ENCODE measurements around the gene HRH2.

HRH2 gene

GRCh38 chr5:175670372-175670771 is 12.5 kb downstream of the HRH2 start:
- DNase-seq (ENCODE audit: low read depth), result no peak
- H3K4me3 ChIP-seq (ENCODE audit: low read depth, low read length), result no peak overlapping the region

DNA sequence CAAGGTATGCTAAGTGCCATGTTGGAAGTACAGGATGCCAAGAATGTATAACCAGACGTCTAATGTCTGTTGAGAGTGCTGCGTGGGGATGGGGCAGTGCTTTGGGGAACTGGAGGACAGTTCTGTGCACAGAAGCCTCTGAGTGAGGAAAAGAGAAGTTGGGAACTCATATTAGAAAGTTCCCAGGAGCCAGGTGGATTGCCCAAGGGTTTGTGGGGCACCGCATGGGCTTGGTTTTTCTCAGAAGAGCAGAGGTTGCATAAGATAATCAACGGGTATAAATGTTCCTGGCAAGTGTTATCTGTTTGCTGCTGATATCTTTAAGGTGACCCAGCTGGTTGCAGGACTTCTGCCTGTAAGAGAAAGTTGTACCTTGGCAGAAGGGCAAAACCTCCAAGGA is 13.1 kb downstream of the HRH2 start:
- H3K4me3 ChIP-seq (ENCODE audit: low read depth, low read length), result no peak overlapping the region
- no peak for DNase-seq (ENCODE audit: low read depth)

GRCh38 chr5:175672976-175673648 is 15.2 kb downstream of the HRH2 start:
- no peak for DNase-seq (ENCODE audit: low read depth)
- no peak overlapping the region for H3K4me3 ChIP-seq (ENCODE audit: low read depth, low read length)

GRCh38 chr5:175674731-175675346 is 17.0 kb downstream of the HRH2 start:
- no peak overlapping the region for H3K4me3 ChIP-seq (ENCODE audit: low read depth, low read length)
- no peak for DNase-seq (ENCODE audit: low read depth)

DNA sequence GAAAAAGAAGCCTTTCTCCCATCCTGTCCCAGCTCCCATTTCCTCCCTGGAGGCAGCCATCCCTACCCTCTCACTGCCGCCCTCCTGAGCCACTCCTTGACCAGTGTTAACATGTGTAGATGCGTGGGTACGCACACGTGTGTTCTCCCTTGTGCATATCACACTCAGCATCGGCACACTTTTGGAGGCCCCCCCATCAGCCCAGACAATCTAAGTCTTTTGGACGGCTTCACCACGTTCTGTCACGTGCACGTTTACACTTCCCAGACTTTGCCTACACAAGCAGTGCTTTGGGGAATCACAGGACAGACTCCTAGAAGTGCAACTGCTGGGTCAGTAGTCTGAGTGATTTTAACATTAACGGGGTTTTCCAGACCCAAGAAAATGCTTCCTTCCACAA is 18.0 kb downstream of the HRH2 start:
- H3K4me3 ChIP-seq (ENCODE audit: low read depth, low read length), result no peak overlapping the region
- no peak for DNase-seq (ENCODE audit: low read depth)

DNA sequence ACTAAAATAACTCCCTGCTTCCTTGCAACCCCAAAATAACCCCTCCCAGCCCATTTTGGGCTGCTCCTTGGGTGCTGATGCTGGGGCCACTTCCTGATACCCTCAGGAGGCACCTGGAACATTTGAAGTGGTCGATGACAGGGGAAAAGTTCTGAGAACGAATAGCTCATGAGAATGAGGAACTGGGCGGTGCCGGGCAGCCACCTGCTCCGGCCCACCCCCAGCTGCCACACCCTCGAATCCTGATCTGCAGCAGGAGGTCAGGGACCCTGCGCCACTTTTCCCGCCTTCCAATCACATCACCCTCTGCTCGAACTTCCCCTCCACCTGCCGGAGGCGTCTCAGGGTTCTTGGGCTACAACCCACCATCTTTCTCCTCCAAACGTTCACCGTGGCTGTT is 19.7 kb downstream of the HRH2 start:
- no peak overlapping the region for H3K4me3 ChIP-seq (ENCODE audit: low read depth, low read length)
- DNase-seq (ENCODE audit: low read depth), result no peak

- DNase-seq (ENCODE audit: low read depth), result no peak
- H3K4me3 ChIP-seq (ENCODE audit: low read depth, low read length), result no peak overlapping the region
Measured at GRCh38 chr5:175678074-175678473, 20.2 kb downstream of the HRH2 start.

DNA sequence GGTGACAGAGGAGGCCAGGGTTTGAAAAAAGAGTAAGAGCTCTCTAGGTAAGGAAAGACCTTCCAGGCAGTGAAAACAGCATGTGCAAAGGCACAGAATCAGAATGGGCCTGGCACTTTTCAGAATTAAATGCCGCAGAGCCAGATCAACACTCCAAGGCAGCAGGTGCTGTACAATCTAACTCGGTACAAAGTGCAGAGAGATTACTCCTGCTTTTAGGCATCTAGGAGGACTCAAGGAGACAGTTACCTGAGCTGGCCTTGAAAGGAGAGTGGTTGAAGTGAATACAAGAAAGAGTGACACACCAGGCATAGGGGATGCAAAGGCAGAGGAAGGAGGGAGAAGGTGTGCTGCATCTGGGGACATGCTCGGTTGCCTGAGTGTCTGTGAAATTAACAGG is 21.5 kb downstream of the HRH2 start:
- no peak for DNase-seq (ENCODE audit: low read depth)
- H3K4me3 ChIP-seq (ENCODE audit: low read depth, low read length), result no peak overlapping the region

GRCh38 chr5:175680020-175680419 is 22.1 kb downstream of the HRH2 start:
- no peak overlapping the region for H3K4me3 ChIP-seq (ENCODE audit: low read depth, low read length)
- no peak for DNase-seq (ENCODE audit: low read depth)

GRCh38 chr5:175680463-175680862 is 22.6 kb downstream of the HRH2 start:
- H3K4me3 ChIP-seq (ENCODE audit: low read depth, low read length), result no peak overlapping the region
- DNase-seq (ENCODE audit: low read depth), result no peak

GRCh38 chr5:175681045-175681967 is 23.4 kb downstream of the HRH2 start:
- no peak overlapping the region for H3K4me3 ChIP-seq (ENCODE audit: low read depth, low read length)
- no peak for DNase-seq (ENCODE audit: low read depth)

DNA sequence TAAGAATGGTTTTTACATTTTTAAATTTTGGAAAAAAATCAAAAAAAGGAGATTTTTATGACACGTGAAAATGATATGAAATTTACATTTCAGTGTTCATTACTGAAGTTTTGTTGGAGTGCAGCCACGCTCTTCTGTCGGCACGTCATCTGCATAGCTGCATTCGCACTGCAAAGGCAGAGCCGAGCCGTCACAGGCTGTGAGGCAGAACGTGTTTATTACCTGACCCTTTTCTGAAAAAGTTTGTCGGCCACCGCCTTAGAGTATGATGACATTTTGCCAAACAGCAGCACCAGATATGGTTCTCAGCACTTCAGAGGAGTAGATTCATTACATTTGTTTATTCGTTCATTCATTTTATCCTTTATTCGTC is 24.1 kb downstream of the HRH2 start:
- H3K4me3 ChIP-seq (ENCODE audit: low read depth, low read length), result no peak overlapping the region
- DNase-seq (ENCODE audit: low read depth), result no peak

DNA sequence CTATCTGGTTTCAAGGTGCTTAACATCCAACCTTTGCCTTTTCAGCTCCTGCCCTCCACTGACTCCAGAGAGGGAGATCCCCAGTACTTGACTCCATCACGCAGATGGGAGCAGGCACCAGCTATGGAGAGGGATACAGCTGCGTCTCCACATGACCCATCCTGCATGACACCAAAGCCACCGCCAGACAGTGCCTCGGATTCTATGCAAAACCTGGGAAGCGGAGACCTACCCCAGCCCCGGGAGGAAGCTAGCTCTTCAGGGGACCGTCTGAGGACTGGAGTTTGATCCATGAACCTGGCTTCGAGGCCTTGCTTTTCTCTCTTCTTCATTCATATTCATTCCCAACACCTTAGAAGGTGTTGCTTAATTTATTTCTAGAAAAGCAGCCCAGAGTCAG is 24.8 kb downstream of the HRH2 start:
- no peak overlapping the region for H3K4me3 ChIP-seq (ENCODE audit: low read depth, low read length)

DNA sequence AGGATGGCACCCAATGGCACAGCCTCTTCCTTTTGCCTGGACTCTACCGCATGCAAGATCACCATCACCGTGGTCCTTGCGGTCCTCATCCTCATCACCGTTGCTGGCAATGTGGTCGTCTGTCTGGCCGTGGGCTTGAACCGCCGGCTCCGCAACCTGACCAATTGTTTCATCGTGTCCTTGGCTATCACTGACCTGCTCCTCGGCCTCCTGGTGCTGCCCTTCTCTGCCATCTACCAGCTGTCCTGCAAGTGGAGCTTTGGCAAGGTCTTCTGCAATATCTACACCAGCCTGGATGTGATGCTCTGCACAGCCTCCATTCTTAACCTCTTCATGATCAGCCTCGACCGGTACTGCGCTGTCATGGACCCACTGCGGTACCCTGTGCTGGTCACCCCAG is 25.4 kb downstream of the HRH2 start:
- no peak overlapping the region for H3K4me3 ChIP-seq (ENCODE audit: low read depth, low read length)

More for the DNA sequence above, 24.8 kb downstream of the HRH2 start:
- no peak for DNase-seq (ENCODE audit: low read depth)

DNA sequence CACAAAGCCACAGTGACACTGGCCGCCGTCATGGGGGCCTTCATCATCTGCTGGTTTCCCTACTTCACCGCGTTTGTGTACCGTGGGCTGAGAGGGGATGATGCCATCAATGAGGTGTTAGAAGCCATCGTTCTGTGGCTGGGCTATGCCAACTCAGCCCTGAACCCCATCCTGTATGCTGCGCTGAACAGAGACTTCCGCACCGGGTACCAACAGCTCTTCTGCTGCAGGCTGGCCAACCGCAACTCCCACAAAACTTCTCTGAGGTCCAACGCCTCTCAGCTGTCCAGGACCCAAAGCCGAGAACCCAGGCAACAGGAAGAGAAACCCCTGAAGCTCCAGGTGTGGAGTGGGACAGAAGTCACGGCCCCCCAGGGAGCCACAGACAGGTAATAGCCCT is 26.1 kb downstream of the HRH2 start:
- DNase-seq (ENCODE audit: low read depth), result no peak
- H3K4me3 ChIP-seq (ENCODE audit: low read depth, low read length), result no peak overlapping the region

More for the DNA sequence above, 25.4 kb downstream of the HRH2 start:
- no peak for DNase-seq (ENCODE audit: low read depth)

- DNase-seq (ENCODE audit: low read depth), result no peak
Measured at GRCh38 chr5:175684931-175685330, 27.1 kb downstream of the HRH2 start.

GRCh38 chr5:175685701-175686350 is 28.0 kb downstream of the HRH2 start:
- DNase-seq (ENCODE audit: low read depth), result no peak
- no peak overlapping the region for H3K4me3 ChIP-seq (ENCODE audit: low read depth, low read length)

More at GRCh38 chr5:175684931-175685330, 27.1 kb downstream of the HRH2 start:
- no peak overlapping the region for H3K4me3 ChIP-seq (ENCODE audit: low read depth, low read length)

DNA sequence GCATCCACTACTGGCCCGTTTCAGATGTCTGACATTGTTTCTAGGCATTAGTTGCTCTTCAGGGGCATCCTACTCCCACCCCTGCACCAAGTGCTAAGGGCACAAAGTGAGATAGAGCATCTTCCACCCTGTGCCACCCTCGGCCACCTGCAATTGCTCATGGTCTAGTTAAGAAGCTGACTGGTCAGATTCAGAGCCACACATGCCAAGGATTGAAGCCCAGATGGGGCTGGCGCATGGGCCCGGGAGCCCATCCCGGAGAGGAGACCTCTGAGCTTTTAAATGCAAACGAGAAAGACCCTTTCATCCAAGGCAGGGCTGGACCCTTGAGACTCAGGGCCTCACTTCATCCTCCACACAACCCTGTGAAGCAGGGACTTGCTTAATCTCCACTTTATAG is 28.5 kb downstream of the HRH2 start:
- H3K4me3 ChIP-seq (ENCODE audit: low read depth, low read length), result no peak overlapping the region
- DNase-seq (ENCODE audit: low read depth), result no peak

DNA sequence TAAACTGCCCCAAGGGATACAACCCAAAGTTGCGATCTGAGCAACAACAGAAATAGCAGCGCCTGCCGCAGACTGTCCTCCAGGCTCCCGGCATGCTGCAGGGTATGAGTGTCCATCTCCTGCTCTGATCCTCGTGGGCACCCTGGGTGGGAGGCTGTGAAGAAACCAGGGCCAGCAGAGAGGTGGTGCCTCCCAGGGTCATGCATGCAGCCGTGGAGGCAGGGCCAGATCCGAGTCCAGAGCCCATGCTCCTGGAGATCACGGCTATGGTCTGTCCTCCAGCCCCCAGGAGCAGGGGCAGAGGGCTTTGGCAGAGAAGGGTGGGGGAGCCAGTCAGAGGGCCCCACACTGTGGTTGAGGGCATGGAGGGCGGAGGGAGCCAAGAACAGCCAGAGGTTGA is 29.0 kb downstream of the HRH2 start:
- H3K4me3 ChIP-seq (ENCODE audit: low read depth, low read length), result no peak overlapping the region
- DNase-seq (ENCODE audit: low read depth), result no peak

- no peak for DNase-seq (ENCODE audit: low read depth)
- no peak overlapping the region for H3K4me3 ChIP-seq (ENCODE audit: low read depth, low read length)
Measured at GRCh38 chr5:175687231-175687701, 29.4 kb downstream of the HRH2 start.
